Karpas-422 (cell line): ENCODE measurements around the gene LUZP4. TPM values are rescaled to one million over a fixed set of nuclear protein-coding genes. Genes with fewer than 3 reads are reported as not detected.
A peak's percentile ranks its signal among the peaks of the same experiment; 100 is the strongest.
"Not testable (repeated sequence)": the region's sequence is repeated elsewhere in the genome, so short reads cannot be mapped to it uniquely, and the experiment has no call there.

Source experiments
- DNase-seq: peaks from one replicate; pipeline ENCODE4 v3.0.0-alpha.2; 2015
- H2AFZ ChIP-seq: fragments of 200-600 bp; sonication (generic); 2 replicates; pipeline ENCODE4 v1.6.1; 2014; ENCODE audit warnings: antibody characterized with exemption, low read length, mixed read lengths
- H3K27ac ChIP-seq: fragments of 200-600 bp; sonication (generic); 2 replicates; pipeline ENCODE4 v1.5.1; 2014; ENCODE audit warnings: mild to moderate bottlenecking, low read length, moderate library complexity
- H3K27me3 ChIP-seq: fragments of 200-600 bp; sonication (generic); 2 replicates; pipeline ENCODE4 v1.6.1; 2014; ENCODE audit warnings: low read length, mixed read lengths
- H3K36me3 ChIP-seq: fragments of 200-600 bp; sonication (generic); 2 replicates; pipeline ENCODE4 v1.6.1; 2014; ENCODE audit warnings: low read length, mixed read lengths; ENCODE audit not compliant: insufficient read depth
- H3K4me1 ChIP-seq: fragments of 200-600 bp; sonication (generic); 2 replicates; pipeline ENCODE4 v1.6.1; 2014; ENCODE audit warnings: mild to moderate bottlenecking, low read length, mixed read lengths
- H3K4me2 ChIP-seq: fragments of 200-600 bp; sonication (generic); 2 replicates; pipeline ENCODE4 v1.6.1; 2014; ENCODE audit warnings: low read length, low read depth, mild to moderate bottlenecking; ENCODE audit not compliant: poor library complexity, severe bottlenecking
- H3K4me3 ChIP-seq: fragments of 200-600 bp; sonication (generic); 2 replicates; pipeline ENCODE4 v1.5.1; 2014; ENCODE audit warnings: mild to moderate bottlenecking, antibody characterized with exemption, low read length, mixed read lengths
- H3K79me2 ChIP-seq: fragments of 200-600 bp; sonication (generic); 2 replicates; pipeline ENCODE4 v1.6.1; 2014; ENCODE audit warnings: mild to moderate bottlenecking, low read length, mixed read lengths
- H3K9ac ChIP-seq: fragments of 200-600 bp; sonication (generic); 2 replicates; pipeline ENCODE4 v1.6.0; 2014; ENCODE audit warnings: low read length
- H3K9me2 ChIP-seq: fragments of 200-600 bp; sonication (generic), shearing (Covaris generic); replicated peaks from 2 replicates; pipeline ENCODE4 v1.6.0; 2014; ENCODE audit warnings: mild to moderate bottlenecking, low read length, moderate library complexity; ENCODE audit not compliant: insufficient read depth
- H3K9me3 ChIP-seq: fragments of 300-700, 200-600 bp; sonication (generic); 2 replicates; pipeline ENCODE4 v1.6.1; 2014; ENCODE audit warnings: low read length, mixed read lengths
- H4K20me1 ChIP-seq: fragments of 200-600 bp; sonication (generic); 2 replicates; pipeline ENCODE4 v1.6.1; 2014; ENCODE audit warnings: mild to moderate bottlenecking, antibody characterized with exemption, low read length, low read depth; ENCODE audit not compliant: insufficient read depth
- total RNA-seq: library from RNA; depleted of rRNA; stranded (reverse); fragments of >200 nt; shearing (Covaris generic); gene quantifications from 2 replicates; pipeline ENCODE4 v1.2.3, GENCODE V29; 2014; ENCODE audit warnings: low replicate concordance

LUZP4 gene
- total RNA-seq, 1 experiment from 2014 or later: not detected

- H3K9ac ChIP-seq: no peak overlapping the region
- H3K36me3 ChIP-seq: no peaks in the 10 kb centered on the region
- no peaks in the 10 kb centered on the region for H3K79me2 ChIP-seq
- no peaks in the 10 kb centered on the region for H3K27me3 ChIP-seq
- H4K20me1 ChIP-seq: no peaks in the 10 kb centered on the region
- no peak overlapping the region for H3K4me3 ChIP-seq
- no peak for DNase-seq
- H3K4me1 ChIP-seq: peaks cover 2% of the 10 kb centered on the region; the same call in 1 of the 2 replicates
- no peak overlapping the region for H3K27ac ChIP-seq
- H3K9me2 ChIP-seq: no peaks in the 10 kb centered on the region
- no peaks in the 10 kb centered on the region for H3K9me3 ChIP-seq
- no peak overlapping the region for H3K4me2 ChIP-seq
- H2AFZ ChIP-seq: no peak overlapping the region
Measured at GRCh38 chrX:115322375-115322774, 32.9 kb downstream of the LUZP4 start.

- DNase-seq: no peak
- no peak overlapping the region for H2AFZ ChIP-seq
- no peaks in the 10 kb centered on the region for H4K20me1 ChIP-seq
- H3K9me3 ChIP-seq: no peaks in the 10 kb centered on the region
- no peak overlapping the region for H3K4me2 ChIP-seq
- no peak overlapping the region for H3K9ac ChIP-seq
- no peak overlapping the region for H3K27ac ChIP-seq
- no peaks in the 10 kb centered on the region for H3K9me2 ChIP-seq
- H3K4me3 ChIP-seq: no peak overlapping the region
- no peaks in the 10 kb centered on the region for H3K27me3 ChIP-seq
- H3K36me3 ChIP-seq: no peaks in the 10 kb centered on the region
- peaks cover 2% of the 10 kb centered on the region; the same call in 1 of the 2 replicates for H3K4me1 ChIP-seq
- no peaks in the 10 kb centered on the region for H3K79me2 ChIP-seq
Measured at GRCh38 chrX:115324194-115324593, 34.7 kb downstream of the LUZP4 start.

GRCh38 chrX:115329282-115329681 lies 39.8 kb downstream of the LUZP4 start:
- not testable (repeated sequence) for DNase-seq, H3K4me2 ChIP-seq, H3K9me2 ChIP-seq, H3K9me3 ChIP-seq, H3K9ac ChIP-seq, H3K36me3 ChIP-seq, H2AFZ ChIP-seq, H3K79me2 ChIP-seq, H3K4me3 ChIP-seq, H3K27me3 ChIP-seq, H3K27ac ChIP-seq, H3K4me1 ChIP-seq, H4K20me1 ChIP-seq

- Histone ChIP-seq H3K36me3 (no peaks in the 10 kb centered on the region), H3K9me3 (no peaks in the 10 kb centered on the region), H3K27me3 (no peaks in the 10 kb centered on the region), H3K9ac (no peak overlapping the region), H3K9me2 (no peaks in the 10 kb centered on the region), H3K4me1 (peaks cover 4% of the 10 kb centered on the region), H2AFZ (no peak overlapping the region), H3K27ac (no peak overlapping the region), H3K4me2 (no peak overlapping the region), H4K20me1 (no peaks in the 10 kb centered on the region), H3K79me2 (no peaks in the 10 kb centered on the region), H3K4me3 (no peak overlapping the region)
- peak; percentile 83 for DNase-seq
Measured at GRCh38 chrX:115330498-115331168, 41.1 kb downstream of the LUZP4 start.

GRCh38 chrX:115332832-115333231 lies 43.3 kb downstream of the LUZP4 start:
- Histone ChIP-seq H3K9ac (no peak overlapping the region), H4K20me1 (no peaks in the 10 kb centered on the region), H3K36me3 (no peaks in the 10 kb centered on the region), H3K9me3 (no peaks in the 10 kb centered on the region), H3K4me3 (no peak overlapping the region), H3K9me2 (no peaks in the 10 kb centered on the region), H3K27ac (no peak overlapping the region), H3K27me3 (no peaks in the 10 kb centered on the region), H2AFZ (no peak overlapping the region), H3K4me1 (peaks cover 4% of the 10 kb centered on the region), H3K4me2 (no peak overlapping the region), H3K79me2 (no peaks in the 10 kb centered on the region)
- no peak for DNase-seq

- Histone ChIP-seq H3K4me3 (no peak overlapping the region), H3K4me1 (peaks cover 4% of the 10 kb centered on the region), H3K4me2 (no peak overlapping the region), H3K9me3 (no peaks in the 10 kb centered on the region), H3K27ac (no peak overlapping the region), H3K9ac (no peak overlapping the region), H4K20me1 (no peaks in the 10 kb centered on the region), H2AFZ (no peak overlapping the region), H3K27me3 (no peaks in the 10 kb centered on the region), H3K36me3 (no peaks in the 10 kb centered on the region), H3K79me2 (no peaks in the 10 kb centered on the region), H3K9me2 (no peaks in the 10 kb centered on the region)
- DNase-seq: no peak
Measured at GRCh38 chrX:115333446-115333845, 43.9 kb downstream of the LUZP4 start.

- no peaks in the 10 kb centered on the region for H3K79me2 ChIP-seq
- H3K4me2 ChIP-seq: no peak overlapping the region
- no peak overlapping the region for H3K27ac ChIP-seq
- no peaks in the 10 kb centered on the region for H3K4me1 ChIP-seq
- H2AFZ ChIP-seq: no peak overlapping the region
- no peak overlapping the region for H3K4me3 ChIP-seq
- no peaks in the 10 kb centered on the region for H3K27me3 ChIP-seq
- no peaks in the 10 kb centered on the region for H4K20me1 ChIP-seq
- no peaks in the 10 kb centered on the region for H3K9me3 ChIP-seq
- no peaks in the 10 kb centered on the region for H3K36me3 ChIP-seq
- H3K9ac ChIP-seq: no peak overlapping the region
- H3K9me2 ChIP-seq: no peaks in the 10 kb centered on the region
- DNase-seq: no peak
Measured at GRCh38 chrX:115337491-115338144, 48.1 kb downstream of the LUZP4 start.

GRCh38 chrX:115339441-115340025 lies 50.0 kb downstream of the LUZP4 start:
- DNase-seq: no peak
- no peaks in the 10 kb centered on the region for H3K27me3 ChIP-seq
- H3K9me2 ChIP-seq: no peaks in the 10 kb centered on the region

More at GRCh38 chrX:115339441-115340025, 50.0 kb downstream of the LUZP4 start:
- Histone ChIP-seq H3K4me3 (no peak overlapping the region), H3K4me1 (no peaks in the 10 kb centered on the region), H3K36me3 (no peaks in the 10 kb centered on the region), H3K27ac (no peak overlapping the region), H2AFZ (no peak overlapping the region), H3K9ac (no peak overlapping the region), H3K79me2 (no peaks in the 10 kb centered on the region), H4K20me1 (no peaks in the 10 kb centered on the region), H3K4me2 (no peak overlapping the region), H3K9me3 (no peaks in the 10 kb centered on the region)
